ENCODE data around the gene TRIM36. TPM values are rescaled to one million over a fixed set of nuclear protein-coding genes. Genes with fewer than 3 reads are reported as not detected.

TRIM36 gene
- 1.5 to 2.4 TPM (median 2.3 TPM) in 5 replicates for total RNA-seq (2022; extraction: Qiagen RNA extraction)

DNA sequence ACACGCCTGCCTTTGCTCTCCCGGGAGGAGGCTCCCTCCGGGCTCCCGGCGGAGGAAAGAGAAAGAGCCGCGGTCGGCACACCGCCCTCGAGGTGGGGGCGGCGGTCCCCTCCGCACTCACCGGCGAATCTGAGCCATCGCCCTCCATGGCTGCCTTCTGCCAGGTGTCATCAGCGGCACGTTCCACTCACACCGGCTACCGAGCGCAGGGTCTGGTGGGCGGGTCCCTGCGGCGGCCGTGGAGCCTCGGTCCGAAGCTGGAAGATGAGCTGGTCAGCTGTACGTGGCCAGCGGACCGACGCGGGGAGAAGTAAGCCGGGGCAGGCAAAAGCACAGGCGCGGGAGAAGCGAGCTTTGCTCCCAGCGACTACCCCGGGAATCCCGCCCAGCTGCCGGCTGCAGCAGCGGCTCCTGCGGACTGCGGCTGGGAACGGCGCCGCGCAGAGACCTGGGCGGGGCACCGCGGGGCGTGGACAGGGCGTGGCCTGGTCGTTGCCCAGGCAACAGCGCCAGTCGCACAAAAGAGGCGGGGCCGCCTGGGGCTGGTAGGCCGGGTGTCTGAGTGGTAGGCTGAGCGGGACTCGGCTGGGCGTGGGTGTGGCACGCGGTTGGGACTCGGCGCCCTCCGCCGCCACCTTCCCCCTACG lies at the start of gene TRIM36:
Gene TRIM36, minus strand, starts transcription at position 422 of the 647 bp plus-strand sequence. Its CDS starts 274 bp downstream, at position 148.

Other genes with a start within 250 kb of the TRIM36 start
- 17.7 to 25.0 TPM (median 21.5 TPM) in 5 replicates for gene PGGT1B, start 93.0 kb upstream of the TRIM36 start, total RNA-seq (2022; extraction: Qiagen RNA extraction)
- 7.1 to 12.9 TPM (median 7.7 TPM) in 5 replicates for gene CCDC112, start 126.7 kb upstream of the TRIM36 start, total RNA-seq (2022; extraction: Qiagen RNA extraction)